Adrenal gland (tissue), 12 donors: ENCODE data around the gene JARID2. TPM values are rescaled to one million over a fixed set of nuclear protein-coding genes. Genes with fewer than 3 reads are reported as not detected.

Source experiments
- DNase-seq, 7 donors: peaks; one replicate each; pipeline ENCODE4 v3.0.0-alpha.2; 2019 to 2020
- H3K27ac ChIP-seq, 5 donors: fragments of 200-600 bp; sonication (generic) in 4 of 5; 1 replicate in 3 of 5; 2 replicates in 2 of 5; pipeline versions ENCODE4 v1.5.1 to v1.8.0; 2016 to 2020; ENCODE audit warnings: mild to moderate bottlenecking in 1 of 5
- H3K27me3 ChIP-seq: fragments of 200-600 bp; 2 replicates; pipeline ENCODE4 v1.8.0; 2021
- H3K36me3 ChIP-seq, 2 donors: fragments of 200-600 bp; replicated peaks in 1 of 2; 1 replicate in 1 of 2; 2 replicates in 1 of 2; pipeline versions ENCODE4 v1.5.1 to v1.8.0; 2018 to 2022
- H3K4me1 ChIP-seq, 2 donors: fragments of 200-600 bp; replicated peaks in 1 of 2; 1 replicate in 1 of 2; 2 replicates in 1 of 2; pipeline versions ENCODE4 v1.5.1 to v1.8.0; 2018 to 2021
- H3K4me3 ChIP-seq, 4 donors: fragments of 200-600 bp; sonication (generic) in 3 of 4; one replicate each; pipeline ENCODE4 v1.5.1; 2016 to 2018
- H3K9me3 ChIP-seq, 3 donors: fragments of 200-600 bp; sonication (generic) in 1 of 3; replicated peaks in 1 of 3; 1 replicate in 2 of 3; 2 replicates in 1 of 3; pipeline versions ENCODE4 v1.5.1 to v1.8.0; 2016 to 2021
- CTCF ChIP-seq, 6 experiments: fragments of 450-650 bp in 4 of 6; fragments of 200-600 bp in 2 of 6; sonication (generic) in 1 of 6; IDR thresholded peaks; 1 replicate in 5 of 6; 2 replicates in 1 of 6; pipeline versions ENCODE4 v1.5.1 to v1.8.0; 2016 to 2021; ENCODE audit warnings: antibody characterized with exemption in 6 of 6, mild to moderate bottlenecking in 2 of 6, moderate library complexity in 1 of 6
- POLR2A ChIP-seq, 2 donors: fragments of 450-650 bp; IDR thresholded peaks; one replicate each; pipeline ENCODE4 v1.6.1; 2017; ENCODE audit warnings: antibody characterized with exemption in 2 of 2, mild to moderate bottlenecking in 2 of 2, moderate library complexity in 1 of 2
- WGBS, 4 donors: extraction: QIAGEN DNeasy Blood & Tissue Kit in 2 of 4; methylation state at CpG; one replicate each; pipeline versions ENCODE4 v1.1.5 to v1.1.7; 2013 to 2017; 5-methylcytosine and 5-hydroxymethylcytosine counted together
- intact Hi-C, 2 donors: fragments of 100-400 bp; cut with DNase I; formaldehyde crosslinking; loops; one replicate each; pipeline versions ENCODE4 v1.14.1 to v1.15.0; 2022 to 2023
- polyA plus RNA-seq, 3 donors: library from polyadenylated mRNA; stranded (reverse); fragments of 200-250 nt in 2 of 3; fragments of 350-450 nt in 1 of 3; fragmentation: Illumina TruSeq in 1 of 3; extraction: RNeasy Lipid Tissue Mini Kit (QIAGEN cat#74804) in 1 of 3; gene quantifications; one replicate each; pipeline ENCODE4 v1.2.3, GENCODE V29; 2013 to 2014
- total RNA-seq, 9 donors: library from RNA; depleted of rRNA in 4 of 9; stranded (reverse); fragments of >200 nt in 4 of 9; fragments of 120-200 nt in 1 of 9; fragmentation: NEBNext Ultra II Directional in 1 of 9; extraction: Animal tissue kit (Norgen Biotek cat#: 25700) in 1 of 9; gene quantifications; one replicate each; pipeline versions ENCODE4 v1.1.0 to v1.2.4, GENCODE V29; 2013 to 2023
- donor health status: healthy with polysubstance abuse.
- donor health status: Bipolar disorder and iron deficiency.
- donor health status: DM: yes; HTN: yes; CAD: no.
- donor health status: DM: no; HTN: no; CAD: no.
- donor health status: DM: no; HTN: no; CAD: no.
- donor health status: DM: yes; HTN: yes; CAD: no.

Gene JARID2
- total and polyA plus RNA-seq, 12 donors, result 3.0 to 13.6 (median 8.2) TPM

GRCh38 chr6:15473174-15473573 lies 227.3 kb downstream of the JARID2 start:
- Histone ChIP-seq H3K4me3 (no peak overlapping the region), H3K4me1 (peaks cover 0 to 29% of the 10 kb centered on the region in 2 donors), H3K9me3 (no peaks in the 10 kb centered on the region), H3K27ac (peak overlapping the region in 1 of 5 donors; percentile 68), H3K36me3 (no peaks in the 10 kb centered on the region), H3K27me3 (no peaks in the 10 kb centered on the region)
- no peak for DNase-seq
- WGBS, 4 donors, result 73 to 94% (median 81%) methylated on average over 5 to 7 of the region's 7 CpGs
- TF ChIP-seq POLR2A (IDR thresholded peaks at IDR 0.05) (no peak), CTCF (IDR thresholded peaks at IDR 0.05) (no peak)
- intact Hi-C loops, result no loop called here

DNA sequence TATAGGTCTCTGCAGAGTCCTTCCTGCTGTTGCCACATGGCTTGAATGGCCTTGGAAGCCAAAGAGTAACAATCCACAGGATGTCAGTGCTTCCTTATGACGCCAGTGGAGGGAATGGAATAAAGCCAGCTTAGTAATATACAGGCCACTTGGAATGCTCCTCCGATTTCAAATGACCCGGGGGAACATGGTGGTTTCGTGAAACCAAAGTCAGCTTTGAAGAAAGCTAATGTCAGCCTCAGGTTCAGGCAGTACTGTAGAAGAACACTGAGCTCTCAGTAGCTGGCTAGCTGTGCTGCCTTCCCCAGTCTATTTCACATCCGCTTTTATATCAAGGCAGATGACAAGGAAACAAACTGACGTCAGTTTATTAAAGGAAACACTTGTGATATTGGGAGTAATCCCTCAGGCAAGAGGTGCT lies 227.9 kb downstream of the JARID2 start:
- no peak overlapping the region for H3K4me3 ChIP-seq
- intact Hi-C loops, result no loop called here
- H3K27ac ChIP-seq, result peak overlapping the region in 2 of 5 donors; percentile 37 to 68
- peak in 3 of 7 donors; percentile 25 to 63 (median 42) for DNase-seq
- H3K27me3 ChIP-seq, result no peaks in the 10 kb centered on the region
- no peaks in the 10 kb centered on the region for H3K36me3 ChIP-seq
- H3K4me1 ChIP-seq, result peaks cover 0 to 29% of the 10 kb centered on the region in 2 donors
- 33 to 67% (median 45%) methylated on average over 6 of the region's 6 CpGs for WGBS, 4 donors
- no peaks in the 10 kb centered on the region for H3K9me3 ChIP-seq
- no peak for TF ChIP-seq CTCF (IDR thresholded peaks at IDR 0.05)
- TF ChIP-seq POLR2A (IDR thresholded peaks at IDR 0.05), result no peak

DNA sequence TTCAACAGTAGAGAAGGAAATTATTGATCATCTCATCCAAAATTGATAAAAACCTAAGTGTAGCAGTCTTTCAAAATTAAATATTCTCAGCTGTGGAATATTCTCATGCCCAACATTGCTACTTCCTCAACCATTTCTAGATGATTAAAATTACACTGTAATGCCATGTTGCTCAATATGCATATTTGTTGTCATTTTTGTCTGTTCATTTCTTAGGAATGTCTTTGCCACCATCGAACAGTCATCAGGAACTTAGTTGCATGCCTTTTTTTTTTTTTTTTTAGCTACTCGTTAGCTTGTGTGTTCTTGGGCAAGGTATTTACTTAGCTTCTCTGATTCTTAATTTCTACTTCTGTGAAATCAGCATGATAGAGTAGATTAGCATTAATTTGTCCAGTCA lies 228.3 kb downstream of the JARID2 start:
- 77 to 86% (median 80%) methylated on average over 2 of the region's 2 CpGs for WGBS, 4 donors
- H3K27ac ChIP-seq, result peak overlapping the region in 2 of 5 donors; percentile 37 to 68

DNA sequence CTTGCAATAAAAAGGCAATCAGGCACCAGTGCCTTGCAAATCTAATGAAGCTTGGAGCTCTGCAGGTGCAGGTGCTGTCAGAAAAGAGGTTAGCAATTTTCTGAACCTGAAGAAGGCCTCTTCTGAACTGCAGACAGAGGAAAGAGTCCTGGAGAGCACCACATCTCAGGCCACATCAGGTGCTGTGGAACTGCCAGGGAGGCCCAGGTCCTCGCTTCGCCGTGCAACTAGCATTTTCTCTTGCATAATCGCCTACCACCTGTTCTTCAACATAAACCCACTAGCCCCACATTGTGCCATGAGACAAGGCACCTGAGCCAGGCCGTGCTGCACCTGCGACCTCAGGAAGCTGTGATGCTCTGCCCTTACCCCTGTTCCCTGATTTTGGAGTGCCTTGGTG lies 229.4 kb downstream of the JARID2 start:
- no peak for TF ChIP-seq POLR2A (IDR thresholded peaks at IDR 0.05)
- no peak for TF ChIP-seq CTCF (IDR thresholded peaks at IDR 0.05)
- no peak overlapping the region for H3K27ac ChIP-seq
- 79 to 95% (median 87%) methylated on average over 6 of the region's 6 CpGs for WGBS, 4 donors
- H3K27me3 ChIP-seq, result no peaks in the 10 kb centered on the region
- intact Hi-C loops, result no loop called here
- H3K4me1 ChIP-seq, result peaks cover 0 to 29% of the 10 kb centered on the region in 2 donors
- H3K9me3 ChIP-seq, result no peaks in the 10 kb centered on the region
- DNase-seq, result no peak
- H3K4me3 ChIP-seq, result no peak overlapping the region
- H3K36me3 ChIP-seq, result no peaks in the 10 kb centered on the region

More for the DNA sequence above, 228.3 kb downstream of the JARID2 start:
- Histone ChIP-seq H3K36me3 (no peaks in the 10 kb centered on the region), H3K9me3 (no peaks in the 10 kb centered on the region), H3K4me3 (no peak overlapping the region), H3K27me3 (no peaks in the 10 kb centered on the region), H3K4me1 (peaks cover 0 to 29% of the 10 kb centered on the region in 2 donors)
- intact Hi-C loops, result no loop called here
- no peak for TF ChIP-seq CTCF (IDR thresholded peaks at IDR 0.05)
- TF ChIP-seq POLR2A (IDR thresholded peaks at IDR 0.05), result no peak
- no peak for DNase-seq
